NCI-H524 (cell line): ENCODE data around the gene MGAT4C.
"Not testable (repeated sequence)": the region's sequence is repeated elsewhere in the genome, so short reads cannot be mapped to it uniquely, and the experiment has no call there.

Experiments used
- DNase-seq, 2 experiments: peaks; one replicate each; lab custom pipeline; 2025; lab: John Stamatoyannopoulos, UW

The MGAT4C gene

DNA sequence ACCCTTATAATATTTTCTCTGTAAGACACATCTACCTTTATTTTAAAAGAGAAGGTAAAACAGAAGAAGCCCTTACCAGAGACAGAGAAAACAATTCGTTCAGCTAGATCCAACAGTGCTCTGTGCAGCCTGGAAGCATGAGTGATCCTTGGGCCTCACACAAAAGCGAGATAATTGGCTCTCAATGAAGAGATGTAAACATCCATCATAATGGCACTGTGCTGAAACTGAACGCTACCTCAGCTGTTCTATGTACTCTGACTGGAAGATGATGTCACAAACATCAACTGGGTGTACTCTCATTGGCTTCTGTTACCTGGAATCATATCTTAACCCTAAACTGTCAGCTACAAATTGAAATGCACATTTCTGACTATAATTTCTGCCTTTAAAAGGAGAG is at the start of gene MGAT4C:
TSS of gene MGAT4C (minus strand) at position 229 of the 400 bp plus-strand sequence.
- peak in 1 of 2 experiments; percentile 11 for DNase-seq

DNA sequence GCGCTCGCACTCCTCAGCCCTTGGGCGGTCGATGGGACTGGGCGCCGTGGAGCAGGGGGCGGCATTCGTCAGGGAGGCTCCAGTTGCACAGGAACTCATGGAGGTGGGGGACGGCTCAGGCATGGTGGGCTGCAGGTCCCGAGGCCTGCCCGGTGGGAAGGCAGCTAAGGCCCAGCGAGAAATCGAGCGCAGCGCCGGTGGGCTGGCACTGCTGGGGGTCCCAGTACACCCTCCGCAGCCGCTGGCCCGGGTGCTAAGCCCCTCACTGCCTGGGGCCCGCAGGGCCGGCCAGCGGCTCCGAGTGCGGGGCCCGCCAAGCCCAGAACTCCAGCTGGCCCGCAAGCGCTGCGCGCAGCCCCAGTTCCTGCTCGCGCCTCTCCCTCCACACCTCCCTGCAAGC is 40.2 kb upstream of the MGAT4C start:
- not testable (repeated sequence) for DNase-seq

DNA sequence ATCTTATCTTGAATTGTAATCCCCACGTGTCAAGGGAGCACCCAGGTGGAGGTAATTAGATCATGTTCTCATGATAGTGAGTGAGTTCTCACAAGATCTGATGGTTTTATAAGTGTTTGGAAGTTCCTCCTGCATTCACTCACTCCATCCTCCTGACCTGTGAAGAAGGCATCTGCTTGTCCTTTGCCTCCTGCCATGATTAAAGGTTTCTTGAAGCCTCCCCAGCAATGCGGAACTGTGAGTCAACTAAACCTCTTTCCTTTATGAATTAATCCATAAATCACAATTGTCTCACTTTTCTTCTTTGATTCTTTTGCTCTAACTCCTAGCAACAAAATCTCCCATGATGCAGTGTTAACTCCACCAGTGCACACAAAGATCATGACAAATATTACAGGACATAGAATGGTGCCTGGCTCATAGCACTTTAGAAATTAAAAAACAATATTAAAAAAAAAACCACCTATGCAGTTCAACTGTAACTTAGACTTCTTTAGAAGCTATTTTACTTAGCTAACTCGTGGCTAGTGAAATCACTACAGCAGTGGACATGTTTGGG is 37.6 kb upstream of the MGAT4C start:
- no peak for DNase-seq

DNA sequence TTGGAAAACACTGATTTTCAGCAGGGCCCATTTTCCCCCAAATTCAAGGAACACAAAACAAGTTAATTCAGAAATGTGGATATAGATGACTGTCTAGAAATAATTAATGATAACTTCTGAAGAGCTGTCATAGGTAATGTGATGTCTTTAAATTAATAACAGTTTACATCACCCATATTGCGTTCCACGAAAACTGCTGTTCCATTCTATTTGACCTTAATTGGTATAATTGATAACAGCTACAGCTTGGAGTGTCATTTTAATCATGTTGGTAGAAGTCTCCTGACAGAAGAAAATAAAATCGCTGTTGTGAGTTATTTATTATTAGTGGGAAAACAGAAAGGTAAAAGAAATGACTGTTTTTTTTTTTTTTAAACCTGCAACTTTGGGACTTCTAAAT is 36.3 kb upstream of the MGAT4C start:
- DNase-seq = no peak

DNA sequence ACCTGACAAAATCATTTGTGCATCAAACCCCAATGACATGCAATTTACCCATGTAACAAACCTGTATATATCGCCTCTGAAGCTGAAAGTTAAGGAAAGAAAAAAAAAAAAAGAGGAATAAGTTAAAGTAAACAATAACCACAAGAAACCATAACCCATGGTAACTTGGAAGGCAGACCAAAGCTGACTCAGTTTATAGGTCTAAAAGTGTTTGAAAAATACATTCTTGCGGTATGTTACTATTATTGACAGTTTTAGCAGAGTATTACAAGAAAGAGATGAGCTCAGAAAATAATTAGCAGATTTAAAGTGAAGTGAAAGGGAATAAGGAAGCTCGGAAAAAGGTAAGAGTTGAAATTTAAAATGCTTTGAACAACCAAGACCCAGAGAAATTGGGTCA is 34.4 kb upstream of the MGAT4C start:
- DNase-seq = no peak

DNA sequence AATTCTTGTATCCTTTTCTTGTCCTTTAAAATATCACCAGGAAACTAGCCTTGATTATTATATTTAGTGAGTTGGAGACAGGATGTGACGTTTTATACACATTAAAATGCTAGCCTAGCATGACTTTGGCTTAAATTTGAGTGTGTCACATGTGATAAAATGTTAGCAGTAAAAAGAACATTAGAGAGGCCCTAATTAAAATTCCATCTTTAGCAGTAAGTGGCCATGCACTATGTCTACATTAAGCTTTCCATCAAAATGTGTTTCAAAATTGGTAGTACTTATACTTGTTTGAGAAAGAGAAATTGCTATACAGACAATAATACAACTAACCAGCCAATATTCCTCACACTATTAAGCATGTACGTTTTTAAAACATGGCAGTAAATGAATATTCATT is 29.9 kb upstream of the MGAT4C start:
- DNase-seq = no peak

DNA sequence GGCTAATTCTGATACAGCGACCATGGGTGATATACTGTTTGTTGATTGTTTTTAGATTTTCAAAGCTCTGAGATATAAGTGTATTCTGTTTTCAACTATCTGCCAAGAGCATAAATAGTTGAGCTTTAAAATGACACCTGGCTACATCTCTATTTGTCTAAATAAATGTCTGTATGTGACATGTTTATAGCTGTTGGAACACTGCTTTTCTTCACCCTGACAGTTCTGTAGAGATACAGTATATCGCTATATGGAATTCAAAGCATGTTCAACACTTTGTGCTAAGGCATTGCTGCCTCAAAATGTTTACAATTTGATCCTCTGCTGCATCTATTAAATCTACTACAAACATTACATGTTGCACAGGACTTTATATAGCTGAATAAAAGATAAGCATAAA is 27.4 kb upstream of the MGAT4C start:
- DNase-seq = no peak

DNA sequence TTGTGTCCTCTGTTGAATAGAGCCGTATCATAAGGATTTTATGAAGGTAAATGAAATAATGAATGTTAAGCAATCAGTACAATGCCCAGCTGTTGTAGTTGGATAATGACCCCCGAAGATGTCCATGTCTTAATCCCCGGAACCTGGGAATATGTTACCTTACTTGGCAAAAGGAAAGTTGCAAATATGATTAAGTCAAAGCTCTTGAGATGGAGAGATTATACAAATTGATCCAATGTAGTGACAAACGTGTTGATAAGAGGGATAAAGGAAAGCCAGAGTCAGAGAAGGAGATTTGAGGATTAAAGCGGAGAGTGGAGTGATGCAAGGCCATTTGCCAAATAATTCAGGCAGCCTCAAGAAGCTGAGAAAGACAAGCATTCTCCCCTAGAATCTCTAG is 19.2 kb upstream of the MGAT4C start:
- DNase-seq = peak; percentile 90 to 97

DNA sequence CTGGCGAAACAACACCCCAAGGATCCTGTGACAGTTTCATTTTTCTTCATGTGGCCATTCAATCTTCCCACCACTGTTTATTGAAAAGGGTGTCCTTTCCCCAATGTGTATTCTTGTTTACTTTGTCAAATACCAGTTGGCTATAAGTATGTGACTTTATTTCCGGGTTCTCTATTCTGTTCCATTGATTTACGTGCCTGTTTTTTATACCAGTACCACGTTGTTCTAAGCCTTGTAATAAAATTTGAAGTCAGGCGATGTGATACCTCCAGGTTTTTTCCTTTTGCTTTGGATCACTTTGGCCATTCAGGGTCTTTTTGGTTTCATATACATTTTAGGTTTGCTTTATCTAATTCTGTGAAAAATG is 9.1 kb upstream of the MGAT4C start:
- DNase-seq = no peak

DNA sequence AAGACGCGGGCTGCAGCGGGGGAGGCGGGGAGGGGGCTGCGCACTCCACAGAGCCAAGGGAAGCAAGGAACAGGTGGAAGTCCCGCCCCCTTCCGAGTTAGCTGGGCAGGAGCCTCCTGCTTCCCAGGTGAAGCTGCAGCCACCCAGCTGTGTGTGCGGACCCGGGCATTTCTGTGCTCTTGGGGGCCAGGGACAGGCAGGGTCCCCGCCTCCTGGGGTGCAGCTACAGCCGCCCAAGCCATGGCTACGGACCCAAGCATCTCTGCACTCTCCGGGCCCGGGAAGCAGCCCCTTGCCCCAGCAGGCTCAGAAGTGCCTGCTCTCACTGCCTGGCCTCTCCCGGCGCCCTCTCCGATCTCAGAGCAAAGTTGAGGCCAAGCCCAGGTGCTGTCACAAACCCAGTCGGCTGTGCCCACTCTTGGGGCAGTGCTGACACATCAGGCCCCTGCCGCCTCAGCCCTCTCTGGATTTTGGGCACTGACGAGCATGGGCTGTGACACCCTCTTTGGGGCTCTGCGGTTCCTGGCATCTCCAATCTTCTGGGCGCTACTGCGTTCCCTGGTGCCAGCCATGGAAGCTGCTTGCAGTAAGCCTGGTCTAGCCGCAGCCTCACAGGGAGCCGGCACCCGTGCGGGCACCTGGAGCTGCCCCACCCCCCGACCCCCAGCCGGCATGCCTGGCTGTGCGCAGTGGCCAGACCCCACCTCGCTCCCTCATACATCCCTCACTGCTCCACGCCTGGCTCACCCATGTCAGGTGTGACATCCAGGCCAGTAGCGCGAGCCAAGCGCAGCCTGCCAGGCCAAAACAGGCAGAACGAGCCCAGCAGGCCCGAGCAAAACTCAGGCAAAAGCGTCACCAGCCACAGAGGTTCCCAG is 8.5 kb upstream of the MGAT4C start:
- DNase-seq = no peak

DNA sequence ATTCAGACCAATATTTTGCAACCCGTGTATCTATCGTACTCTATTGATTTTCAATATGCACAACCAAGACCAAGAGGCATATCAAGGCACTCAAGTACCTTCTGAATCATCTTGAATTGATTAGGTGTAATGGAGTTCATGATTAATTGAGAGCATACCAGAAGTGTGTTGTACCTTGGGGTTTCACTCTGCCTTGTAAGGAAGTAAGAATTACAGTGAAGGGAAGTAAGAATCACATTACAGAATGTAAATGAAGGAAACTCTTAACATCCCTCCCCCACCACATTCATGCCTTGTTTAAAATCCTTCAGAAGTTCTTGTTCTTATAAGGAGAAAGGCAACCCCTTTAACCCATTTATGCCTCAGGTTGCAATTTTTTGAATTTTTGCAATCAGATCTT is 5.4 kb upstream of the MGAT4C start:
- no peak for DNase-seq

DNA sequence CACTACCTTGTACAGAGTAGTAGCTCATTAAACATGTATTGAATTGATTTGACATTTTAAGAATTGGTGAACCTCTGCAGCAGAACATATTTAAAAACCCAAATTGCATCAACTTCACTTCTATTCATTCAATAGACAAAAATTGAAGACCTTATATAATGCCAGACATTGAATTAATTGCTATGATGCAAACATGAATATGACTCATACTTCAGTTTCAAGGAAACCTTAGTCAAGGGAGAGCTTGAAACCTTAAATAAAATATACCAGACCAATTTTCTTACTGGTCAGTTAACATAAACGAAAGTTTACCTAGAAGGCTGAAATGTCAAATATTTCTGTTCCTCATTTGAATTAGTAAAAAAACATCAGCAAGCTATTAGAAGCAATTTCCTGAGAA is 5.0 kb upstream of the MGAT4C start:
- DNase-seq = no peak

DNA sequence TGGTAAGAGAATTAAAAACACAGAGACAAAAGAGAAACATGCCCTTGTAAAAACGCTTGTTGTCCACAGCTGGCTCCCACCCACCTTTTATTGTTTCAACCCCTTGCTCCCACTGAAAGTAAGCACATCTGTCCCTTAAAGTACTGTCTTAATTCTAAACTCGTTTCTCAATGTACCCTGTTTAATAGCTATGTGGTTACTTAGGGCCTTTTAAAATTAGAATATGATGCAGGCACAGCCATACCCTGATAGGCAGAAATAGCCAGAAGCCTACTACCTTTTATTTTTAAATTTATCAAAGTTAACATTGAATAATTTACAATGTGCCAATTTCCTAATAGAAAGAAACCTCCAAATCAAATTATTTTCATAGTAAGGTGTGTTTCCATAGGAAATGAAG is 4.0 kb upstream of the MGAT4C start:
- DNase-seq = no peak

DNA sequence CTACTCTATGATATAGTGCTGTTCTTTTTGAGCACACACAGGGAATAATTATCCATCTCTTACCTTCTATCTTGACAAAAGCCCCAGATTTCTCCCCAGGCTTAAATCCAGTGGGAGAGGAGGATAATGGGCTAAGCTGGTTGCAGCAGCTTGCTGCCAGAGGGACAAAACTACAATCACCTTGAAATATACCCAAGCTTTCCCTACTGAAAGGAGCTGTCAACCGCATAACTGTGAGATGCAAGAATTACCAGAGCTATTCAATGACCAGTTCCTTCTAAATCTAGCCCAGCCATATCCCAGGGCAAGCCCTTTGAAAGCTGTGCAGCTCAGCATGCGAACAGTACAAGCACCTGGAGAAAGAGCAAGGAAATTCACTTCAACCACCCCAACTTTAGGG is 943 bp upstream of the MGAT4C start:
- DNase-seq = peak in 1 of 2 experiments; percentile 33

DNA sequence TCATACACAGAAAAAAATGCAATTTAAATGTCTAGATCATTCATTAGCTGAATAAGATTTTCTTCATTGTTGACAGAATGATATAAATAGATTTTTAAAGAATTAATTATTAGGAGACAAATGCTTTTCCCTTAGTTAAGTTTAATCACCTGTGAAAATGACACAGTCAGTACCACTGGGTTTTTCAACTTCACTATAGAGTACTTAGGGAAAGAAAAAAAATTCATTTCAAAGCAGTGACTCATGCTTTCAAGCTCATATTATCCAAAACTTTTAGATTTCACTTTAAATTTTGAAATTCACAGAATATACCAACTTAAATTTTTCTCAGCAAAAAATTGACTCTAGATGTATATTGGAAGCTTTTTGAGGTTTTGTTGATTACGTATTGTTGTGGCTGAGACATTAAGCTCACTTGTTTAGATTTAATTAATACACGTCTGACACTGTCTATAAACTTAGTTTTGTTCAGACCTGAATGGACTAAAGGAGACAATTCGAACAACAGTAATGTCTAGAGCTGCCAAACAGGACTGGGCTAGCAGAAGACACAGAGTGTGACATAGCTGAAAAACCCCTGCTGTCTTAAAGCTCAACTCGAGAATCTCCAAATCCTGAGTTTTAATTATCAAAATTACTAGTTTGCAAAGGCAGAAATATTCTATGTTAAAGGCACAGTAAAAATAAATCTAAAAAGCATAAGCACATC is 1.6 kb downstream of the MGAT4C start:
- no peak for DNase-seq

DNA sequence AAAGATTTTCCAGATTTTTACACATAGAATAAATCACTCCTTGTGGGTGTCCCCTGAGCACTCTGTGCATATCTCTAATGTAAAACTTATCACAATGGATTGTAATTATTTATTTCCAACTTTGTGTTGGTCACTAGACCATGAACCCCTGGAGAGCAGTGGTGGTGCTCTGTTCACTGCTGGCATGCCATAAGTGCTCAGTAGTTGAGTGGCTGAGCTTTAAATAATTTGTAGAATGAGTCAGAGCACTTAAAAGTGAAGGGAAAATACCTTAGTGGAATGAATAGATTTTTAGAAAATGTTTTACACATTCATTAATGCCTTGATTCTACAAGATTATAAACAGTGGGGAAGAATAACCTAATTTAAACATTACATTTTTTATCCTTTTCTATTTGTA is 6.3 kb downstream of the MGAT4C start:
- DNase-seq = no peak

DNA sequence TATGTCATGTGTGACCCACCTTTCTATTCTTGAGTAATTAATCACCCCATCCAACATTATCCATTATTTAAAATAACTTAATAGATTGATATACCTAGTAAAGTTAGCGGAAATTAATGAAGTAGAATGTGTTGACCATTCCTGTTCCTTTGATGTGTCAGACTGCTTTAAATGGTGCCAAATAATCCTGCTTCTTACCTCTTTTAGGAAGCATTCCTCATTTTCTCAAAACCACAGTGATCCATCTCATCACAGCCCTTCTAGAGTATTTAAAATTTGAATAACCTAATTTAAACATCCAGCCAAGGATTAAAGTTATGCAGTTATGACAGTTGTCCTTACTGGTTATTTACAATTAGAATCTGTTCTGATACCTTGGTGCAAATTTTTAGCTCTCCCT is 6.9 kb downstream of the MGAT4C start:
- no peak for DNase-seq

DNA sequence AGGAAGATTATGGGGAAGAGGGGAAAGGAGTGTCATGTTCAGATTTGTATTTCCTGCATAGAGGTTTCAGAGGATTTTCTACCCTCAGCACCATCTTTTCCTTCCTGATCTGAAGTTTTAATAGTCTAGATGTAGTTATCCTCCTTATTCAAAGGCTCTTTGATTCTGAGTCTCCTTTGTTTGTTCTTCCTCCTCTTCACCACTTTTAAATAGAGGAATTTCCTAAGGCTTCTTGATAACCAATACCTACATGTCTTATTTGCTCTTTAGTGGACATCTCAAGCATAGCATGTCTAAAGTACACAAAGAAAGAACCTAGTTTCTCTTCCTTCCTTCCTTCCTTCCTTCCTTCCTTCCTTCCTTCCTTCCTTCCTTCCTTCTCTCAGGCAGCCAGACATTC is 8.3 kb downstream of the MGAT4C start:
- no peak for DNase-seq

DNA sequence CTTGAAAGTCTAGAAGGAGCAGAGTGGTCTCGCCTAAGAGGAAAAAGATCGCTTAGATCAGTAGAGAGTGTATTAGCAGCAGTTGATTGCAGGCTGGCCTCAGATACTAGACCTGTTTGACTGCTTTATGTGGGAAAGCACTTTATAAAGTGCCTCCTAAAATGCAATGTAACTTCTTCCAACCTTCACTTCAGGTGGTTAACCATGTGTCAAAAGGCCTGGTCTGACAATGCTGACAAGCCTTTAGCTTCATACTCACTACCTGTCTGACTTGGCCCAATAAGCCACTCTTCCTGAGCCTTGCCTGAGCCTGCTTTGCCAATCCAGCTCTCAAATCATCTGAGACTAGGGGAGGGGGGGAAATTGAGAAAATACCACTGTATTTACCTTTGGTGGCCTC is 14.6 kb downstream of the MGAT4C start:
- no peak for DNase-seq

DNA sequence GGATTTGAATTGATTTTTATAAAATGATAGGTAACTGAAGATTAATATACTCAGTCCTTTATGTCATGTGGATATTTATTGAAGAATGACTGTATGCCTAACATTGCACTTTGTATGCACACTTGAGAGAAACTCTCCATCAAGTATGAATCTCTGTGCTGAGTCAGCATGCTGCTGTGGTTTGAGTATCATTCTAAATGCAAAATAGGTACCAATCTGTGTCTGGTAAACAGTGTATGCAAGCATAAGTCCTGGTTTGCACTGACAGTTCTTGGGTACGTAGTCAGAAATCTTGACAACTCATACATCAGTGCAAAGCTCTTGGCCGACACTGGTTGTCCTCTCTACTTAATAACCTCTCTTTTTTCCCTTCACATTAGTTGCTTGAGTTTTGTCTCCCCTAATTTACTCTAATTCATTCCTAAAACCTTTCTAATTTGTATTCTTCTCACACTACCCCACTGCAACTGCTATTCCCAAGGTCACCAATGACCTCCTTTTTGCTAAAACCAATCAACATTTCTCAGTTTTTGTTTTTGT is 21.8 kb downstream of the MGAT4C start:
- no peak for DNase-seq

DNA sequence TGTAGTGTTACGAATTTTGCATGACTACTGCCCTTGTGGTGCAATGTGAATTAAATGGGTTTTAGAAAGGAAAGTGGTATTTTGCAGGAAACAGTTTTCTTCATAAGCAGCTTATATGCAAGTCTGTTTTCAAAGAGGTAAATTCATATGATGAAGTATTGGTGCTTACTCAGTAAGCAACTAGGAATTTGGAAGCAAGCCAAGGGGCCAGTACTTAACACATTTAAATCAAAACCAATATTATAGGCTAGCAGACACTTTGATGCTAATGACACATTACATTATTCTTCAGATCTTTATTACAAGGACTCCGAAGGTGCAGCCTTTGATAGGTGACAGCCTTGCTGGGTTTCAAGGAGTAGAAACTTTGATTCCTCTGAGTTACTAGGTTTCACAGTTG is 23.1 kb downstream of the MGAT4C start:
- DNase-seq = no peak

DNA sequence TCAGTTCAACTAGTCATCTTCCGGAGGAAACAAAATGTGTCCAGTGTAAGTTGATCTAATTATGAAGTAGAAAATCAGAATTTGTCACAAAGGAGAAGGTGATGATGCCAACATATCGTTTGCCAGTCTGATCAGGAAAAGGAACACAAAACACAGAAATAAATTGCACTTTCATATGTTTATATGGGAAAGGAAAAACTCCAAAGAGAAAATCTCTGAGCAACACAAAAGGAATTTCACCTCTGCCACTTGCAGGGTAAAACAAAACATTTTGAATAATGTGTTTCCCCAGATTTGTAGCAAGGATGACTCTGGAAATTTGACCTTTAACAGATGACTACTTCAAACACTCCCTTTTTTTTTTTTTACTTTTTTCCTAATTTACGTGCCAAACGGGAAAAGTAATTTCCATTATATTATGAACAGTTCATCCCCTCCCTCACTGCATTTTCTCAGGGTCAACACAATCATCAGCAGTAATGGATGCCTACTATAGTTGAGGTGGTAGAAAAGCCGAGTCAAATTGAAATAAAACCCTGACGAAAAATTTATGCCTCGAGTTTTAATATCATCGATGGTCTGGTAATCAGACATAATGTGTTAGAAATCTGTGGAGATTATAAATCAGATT is 25.6 kb downstream of the MGAT4C start:
- no peak for DNase-seq

DNA sequence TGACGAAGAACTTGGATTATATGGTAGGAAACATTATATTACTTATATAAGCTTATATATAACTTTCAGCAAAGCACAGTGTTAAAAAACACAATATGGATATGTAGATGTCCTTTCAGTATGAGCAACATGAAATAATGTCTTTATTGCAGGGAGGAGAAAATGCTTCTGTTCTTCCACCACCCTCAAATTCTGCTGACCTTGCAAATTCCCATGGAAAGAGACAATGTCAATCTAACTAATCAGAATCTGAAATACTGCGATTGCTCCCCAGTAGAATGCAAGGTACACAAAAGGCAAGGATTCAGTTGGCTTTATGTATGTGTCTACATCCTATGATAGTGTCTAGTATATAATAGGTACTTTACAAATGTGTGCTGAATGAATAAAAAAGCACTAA is 26.4 kb downstream of the MGAT4C start:
- DNase-seq = no peak
